ENCODE results near the gene TCERG1L. TPM values are rescaled to one million over a fixed set of nuclear protein-coding genes. Genes with fewer than 3 reads are reported as not detected.

The TCERG1L gene
- total RNA-seq, 1 experiment from 2014 or later: not detected

DNA sequence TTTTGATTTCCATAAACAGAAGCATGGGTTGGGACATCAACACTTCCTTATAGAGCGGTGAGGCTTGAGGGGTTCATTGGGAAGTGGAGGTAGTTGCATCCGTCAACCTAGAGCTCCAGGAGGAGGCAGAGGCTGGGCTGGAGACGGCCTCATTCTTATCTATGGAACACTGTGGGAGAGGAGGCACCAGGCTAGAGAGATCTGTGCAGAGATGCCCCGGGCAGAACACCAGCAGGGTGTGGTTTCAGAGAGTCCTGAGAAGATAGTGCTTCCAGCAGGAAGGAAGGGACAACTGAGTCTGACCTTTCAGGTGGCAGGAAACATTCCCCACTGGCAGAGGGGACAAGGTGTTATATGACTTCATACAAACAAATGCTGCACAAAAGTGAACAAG is 56.7 kb downstream of the TCERG1L start:
- no peaks in the 10 kb centered on the region for H3K9me2 ChIP-seq (ENCODE audit: insufficient read depth)
- BruUV-seq (replicated peaks): no TSS peak
- CTCF ChIA-PET: no interaction called here
- no peaks in the 10 kb centered on the region for H4K20me1 ChIP-seq (ENCODE audit: insufficient read depth)
- DNase-seq: no peak
- H3K36me3 ChIP-seq (ENCODE audit: low read depth): no peaks in the 10 kb centered on the region
- intact Hi-C loops (cut with micrococcal nuclease; ENCODE audit: unreplicated experiment): no loop called here
- H3K27me3 ChIP-seq (ENCODE audit: insufficient read depth, low read depth): peaks cover 70% of the 10 kb centered on the region
- no peak overlapping the region for H2AFZ ChIP-seq
- no peaks in the 10 kb centered on the region for H3K9me3 ChIP-seq (ENCODE audit: insufficient read depth, low read depth)
- no peak for TF ChIP-seq EZH2 (IDR thresholded peaks at IDR 0.05; ENCODE audit: low read depth)
- TF ChIP-seq, protein P1, sequence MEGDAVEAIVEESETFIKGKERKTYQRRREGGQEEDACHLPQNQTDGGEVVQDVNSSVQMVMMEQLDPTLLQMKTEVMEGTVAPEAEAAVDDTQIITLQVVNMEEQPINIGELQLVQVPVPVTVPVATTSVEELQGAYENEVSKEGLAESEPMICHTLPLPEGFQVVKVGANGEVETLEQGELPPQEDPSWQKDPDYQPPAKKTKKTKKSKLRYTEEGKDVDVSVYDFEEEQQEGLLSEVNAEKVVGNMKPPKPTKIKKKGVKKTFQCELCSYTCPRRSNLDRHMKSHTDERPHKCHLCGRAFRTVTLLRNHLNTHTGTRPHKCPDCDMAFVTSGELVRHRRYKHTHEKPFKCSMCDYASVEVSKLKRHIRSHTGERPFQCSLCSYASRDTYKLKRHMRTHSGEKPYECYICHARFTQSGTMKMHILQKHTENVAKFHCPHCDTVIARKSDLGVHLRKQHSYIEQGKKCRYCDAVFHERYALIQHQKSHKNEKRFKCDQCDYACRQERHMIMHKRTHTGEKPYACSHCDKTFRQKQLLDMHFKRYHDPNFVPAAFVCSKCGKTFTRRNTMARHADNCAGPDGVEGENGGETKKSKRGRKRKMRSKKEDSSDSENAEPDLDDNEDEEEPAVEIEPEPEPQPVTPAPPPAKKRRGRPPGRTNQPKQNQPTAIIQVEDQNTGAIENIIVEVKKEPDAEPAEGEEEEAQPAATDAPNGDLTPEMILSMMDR (conservative IDR thresholded peaks at IDR 0.05): no peak
- no peaks in the 10 kb centered on the region for H3K4me1 ChIP-seq (replicated peaks; ENCODE audit: insufficient read depth)
- H3K27ac ChIP-seq: no peak overlapping the region
- POLR2A ChIA-PET (ENCODE audit: unreplicated experiment): no interaction called here
- H3K4me3 ChIP-seq: no peak overlapping the region
- no peaks in the 10 kb centered on the region for H3K79me2 ChIP-seq (ENCODE audit: low read depth)
- H3K4me2 ChIP-seq: no peak overlapping the region
- H3F3A ChIP-seq (ENCODE audit: insufficient read depth, low read depth): no peaks in the 10 kb centered on the region

DNA sequence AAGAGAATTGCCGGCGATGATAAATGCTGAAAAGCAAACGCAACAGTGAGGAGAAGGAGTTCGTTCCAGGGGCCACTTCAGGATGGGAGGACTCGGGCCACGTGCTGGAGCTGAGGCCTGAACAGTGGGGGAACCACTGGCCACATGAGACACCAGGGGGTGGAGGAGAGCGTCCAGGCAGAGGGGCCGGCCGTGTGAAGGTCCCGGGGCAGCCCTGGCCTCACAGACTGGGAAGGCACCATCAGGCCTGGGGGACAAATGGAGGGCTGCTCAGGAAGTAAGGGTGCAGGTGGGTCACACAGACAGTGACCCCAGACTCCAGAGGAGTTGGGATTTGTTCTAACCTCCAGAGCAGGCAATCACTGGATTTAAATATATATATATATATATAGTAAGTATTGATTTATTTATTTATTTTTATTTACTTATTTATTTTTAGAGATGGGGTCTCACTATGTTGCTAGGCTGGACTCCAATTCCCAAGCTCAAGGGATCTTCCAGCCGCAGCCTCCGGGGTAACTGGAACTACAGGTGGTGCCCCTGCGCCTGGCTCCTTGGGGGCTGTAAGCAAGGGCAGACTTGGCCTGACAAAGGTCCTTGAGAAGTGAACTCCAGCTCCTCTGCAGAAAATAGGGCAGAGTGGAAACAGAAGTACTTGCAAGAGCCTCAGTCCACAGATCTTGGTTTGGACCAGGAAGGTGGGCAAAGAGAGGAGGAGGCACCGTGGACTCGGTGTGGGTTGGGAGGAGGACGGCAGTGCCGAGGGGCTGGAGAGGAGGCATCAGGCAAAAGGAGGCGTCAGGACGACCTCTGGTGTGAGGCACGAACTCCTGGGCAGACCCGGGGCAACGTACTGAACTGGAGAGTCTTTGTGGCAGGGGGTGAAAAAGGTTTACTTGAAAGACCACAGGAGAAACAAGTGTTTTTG is 57.3 kb downstream of the TCERG1L start:
- Histone ChIP-seq H2AFZ (no peak overlapping the region), H3K27ac (no peak overlapping the region), H3K79me2 (ENCODE audit: low read depth) (no peaks in the 10 kb centered on the region), H3K4me1 (replicated peaks; ENCODE audit: insufficient read depth) (no peaks in the 10 kb centered on the region), H3K4me3 (no peak overlapping the region), H3K9me2 (ENCODE audit: insufficient read depth) (no peaks in the 10 kb centered on the region), H3K27me3 (ENCODE audit: insufficient read depth, low read depth) (peaks cover 76% of the 10 kb centered on the region), H4K20me1 (ENCODE audit: insufficient read depth) (no peaks in the 10 kb centered on the region), H3K9me3 (ENCODE audit: insufficient read depth, low read depth) (no peaks in the 10 kb centered on the region), H3F3A (ENCODE audit: insufficient read depth, low read depth) (no peaks in the 10 kb centered on the region), H3K36me3 (ENCODE audit: low read depth) (no peaks in the 10 kb centered on the region), H3K4me2 (no peak overlapping the region)
- intact Hi-C loops (cut with micrococcal nuclease; ENCODE audit: unreplicated experiment): no loop called here
- BruUV-seq (replicated peaks): no TSS peak
- TF ChIP-seq, protein P1 (conservative IDR thresholded peaks at IDR 0.05): no peak
- TF ChIP-seq EZH2 (IDR thresholded peaks at IDR 0.05; ENCODE audit: low read depth): no peak
- DNase-seq: no peak
- ChIA-PET POLR2A (ENCODE audit: unreplicated experiment) (no interaction called here), CTCF (no interaction called here)

DNA sequence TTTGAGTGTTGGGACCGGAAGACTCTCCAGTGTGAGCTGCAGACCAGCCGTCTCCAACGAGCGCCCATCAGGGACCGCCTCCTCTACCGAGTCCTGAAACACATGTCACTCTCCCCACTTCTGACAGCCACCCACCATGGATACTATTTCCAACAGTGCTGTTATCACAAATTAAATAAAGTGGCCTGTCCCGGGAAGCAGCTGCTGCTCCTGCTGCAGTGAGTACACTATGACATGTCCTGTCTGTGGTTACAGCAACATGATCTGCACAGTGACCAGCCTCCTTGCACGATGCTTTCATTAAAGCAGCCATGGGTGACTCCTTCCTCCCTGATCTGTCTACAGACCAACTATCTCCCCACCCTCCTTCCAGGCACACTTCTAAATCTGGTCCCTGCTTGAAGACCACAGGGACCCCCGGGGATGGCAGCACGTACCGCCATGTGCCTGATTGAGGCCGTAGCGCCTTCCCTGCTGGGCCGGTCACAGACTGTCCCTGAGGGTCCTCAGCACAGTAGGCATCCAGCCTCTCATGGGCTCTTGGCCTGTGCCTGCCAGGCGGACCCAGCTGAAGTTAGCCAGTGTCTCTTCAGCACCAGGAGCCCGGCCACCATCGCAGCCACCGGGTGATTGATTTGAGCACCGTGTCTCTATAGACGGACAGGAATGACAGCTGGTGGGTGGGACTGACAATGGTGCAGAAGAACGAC is 58.8 kb downstream of the TCERG1L start:
- DNase-seq: no peak
- ChIA-PET POLR2A (ENCODE audit: unreplicated experiment) (no interaction called here), CTCF (no interaction called here)
- H4K20me1 ChIP-seq (ENCODE audit: insufficient read depth): no peaks in the 10 kb centered on the region
- BruUV-seq (replicated peaks): no TSS peak
- H3F3A ChIP-seq (ENCODE audit: insufficient read depth, low read depth): no peaks in the 10 kb centered on the region
- no peak for TF ChIP-seq EZH2 (IDR thresholded peaks at IDR 0.05; ENCODE audit: low read depth)
- TF ChIP-seq, protein P1 (conservative IDR thresholded peaks at IDR 0.05): no peak
- H3K4me1 ChIP-seq (replicated peaks; ENCODE audit: insufficient read depth): no peaks in the 10 kb centered on the region
- H3K4me2 ChIP-seq: no peak overlapping the region
- intact Hi-C loops (cut with micrococcal nuclease; ENCODE audit: unreplicated experiment): no loop called here
- peaks cover 76% of the 10 kb centered on the region for H3K27me3 ChIP-seq (ENCODE audit: insufficient read depth, low read depth)
- H3K36me3 ChIP-seq (ENCODE audit: low read depth): no peaks in the 10 kb centered on the region
- no peak overlapping the region for H3K27ac ChIP-seq
- no peaks in the 10 kb centered on the region for H3K79me2 ChIP-seq (ENCODE audit: low read depth)
- H3K9me2 ChIP-seq (ENCODE audit: insufficient read depth): no peaks in the 10 kb centered on the region
- H3K9me3 ChIP-seq (ENCODE audit: insufficient read depth, low read depth): no peaks in the 10 kb centered on the region
- H2AFZ ChIP-seq: no peak overlapping the region
- no peak overlapping the region for H3K4me3 ChIP-seq

All from PC-9 (cell line).